Upper lobe of left lung (tissue), 6 donors: ENCODE data around the gene SNCAIP. TPM values are rescaled to one million over a fixed set of nuclear protein-coding genes. Genes with fewer than 3 reads are reported as not detected.
A peak's percentile ranks its signal among the peaks of the same experiment; 100 is the strongest.

ENCODE experiments used
- ATAC-seq, 2 donors: fragments of 200-7000 bp; cut with Tn5 transposase; one replicate each; pipeline ENCODE4 v1.9.1; 2022; ENCODE audit warnings: mild to moderate bottlenecking in 2 of 2, moderate library complexity in 2 of 2; ENCODE audit not compliant: low FRiP score in 2 of 2
- DNase-seq, 2 donors: peaks; one replicate each; pipeline ENCODE4 v3.0.0-alpha.2; 2019 to 2020
- H3K27ac ChIP-seq, 4 donors: fragments of 200-600 bp; sonication (generic); one replicate each; pipeline ENCODE4 v1.5.1; 2016 to 2019
- H3K27me3 ChIP-seq, 4 donors: fragments of 200-600 bp; sonication (generic); one replicate each; pipeline ENCODE4 v1.5.1; 2017 to 2019
- H3K36me3 ChIP-seq, 4 donors: fragments of 200-600 bp; sonication (generic); one replicate each; pipeline ENCODE4 v1.5.1; 2016 to 2019
- H3K4me1 ChIP-seq, 4 donors: fragments of 200-600 bp; sonication (generic); one replicate each; pipeline ENCODE4 v1.5.1; 2018 to 2019
- H3K4me3 ChIP-seq, 4 donors: fragments of 200-600 bp; sonication (generic); one replicate each; pipeline ENCODE4 v1.5.1; 2017 to 2019; ENCODE audit warnings: mild to moderate bottlenecking in 2 of 4, moderate library complexity in 1 of 4
- H3K9me3 ChIP-seq, 4 donors: fragments of 200-600 bp; sonication (generic); one replicate each; pipeline ENCODE4 v1.5.1; 2018 to 2019
- EP300 ChIP-seq, 4 donors: sonication (generic); formaldehyde crosslinking; IDR thresholded peaks; one replicate each; pipeline ENCODE4 v1.5.1; 2017; ENCODE audit warnings: antibody characterized with exemption in 4 of 4, control low read depth in 2 of 4
- POLR2A ChIP-seq, 4 donors: fragments of 450-650 bp; IDR thresholded peaks; one replicate each; pipeline ENCODE4 v1.5.1; 2016 to 2017; ENCODE audit warnings: antibody characterized with exemption in 4 of 4, mild to moderate bottlenecking in 2 of 4
- POLR2AphosphoS5 ChIP-seq, 2 donors: sonication (generic); formaldehyde crosslinking; IDR thresholded peaks; one replicate each; pipeline ENCODE4 v1.5.1; 2017; ENCODE audit warnings: antibody characterized with exemption in 2 of 2
- WGBS, 2 donors: methylation state at CpG; one replicate each; pipeline ENCODE4 v1.1.5; 2017 to 2018; 5-methylcytosine and 5-hydroxymethylcytosine counted together
- total RNA-seq, 6 donors: library from RNA; depleted of rRNA in 4 of 6; stranded (reverse); fragments of >200 nt in 4 of 6; gene quantifications; one replicate each; pipeline versions ENCODE4 v1.1.0 to v1.2.1, GENCODE V29; 2016 to 2021
- TF ChIP-seq, protein P1 (sequence below), 6 experiments: fragments of 450-650 bp in 4 of 6; fragments of 200-600 bp in 2 of 6; sonication (generic) in 2 of 6; IDR thresholded peaks; one replicate each; pipeline ENCODE4 v1.5.1; 2016 to 2019; ENCODE audit warnings: antibody characterized with exemption in 6 of 6
- donor health status: DM: no; HTN: no; CAD: no; lungs with moderate emphysema.
- donor health status: DM: no; HTN: yes; CAD: no; lungs with severe emphysema.

The SNCAIP gene
- total RNA-seq, 6 donors from 2014 or later = 1.2 to 6.3 (median 2.3) TPM

DNA sequence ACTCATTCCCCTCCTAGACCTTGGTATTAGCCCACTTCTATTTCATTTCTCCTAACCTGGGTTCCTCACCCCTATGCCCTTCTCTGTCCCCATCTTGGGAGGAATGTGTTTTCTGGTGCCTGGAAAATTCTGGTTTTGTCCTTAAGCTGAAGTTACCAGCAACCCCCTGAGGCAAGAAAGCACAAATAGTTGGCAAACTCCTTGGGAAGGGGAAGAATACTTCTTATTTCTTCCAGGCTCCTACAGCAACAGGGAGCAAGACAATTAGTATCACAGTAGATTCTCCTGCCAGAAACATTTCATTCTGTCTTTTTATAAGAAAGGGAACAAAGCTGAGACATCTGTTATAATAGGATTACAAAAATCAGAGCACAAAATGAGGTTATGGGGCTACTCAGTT lies 142.5 kb downstream of the SNCAIP start:
- no peak for DNase-seq

GRCh38 chr5:122455939-122456338 lies 143.9 kb downstream of the SNCAIP start:
- Histone ChIP-seq H3K4me3 (no peak overlapping the region), H3K27ac (no peak overlapping the region), H3K9me3 (no peaks in the 10 kb centered on the region), H3K27me3 (no peaks in the 10 kb centered on the region), H3K36me3 (peaks cover 0 to 2% (median 0%) of the 10 kb centered on the region in 4 donors), H3K4me1 (no peaks in the 10 kb centered on the region)
- no peak for TF ChIP-seq POLR2A (IDR thresholded peaks at IDR 0.05)
- no peak for TF ChIP-seq POLR2AphosphoS5 (IDR thresholded peaks at IDR 0.05)
- TF ChIP-seq EP300 (IDR thresholded peaks at IDR 0.05) = no peak
- TF ChIP-seq, protein P1, sequence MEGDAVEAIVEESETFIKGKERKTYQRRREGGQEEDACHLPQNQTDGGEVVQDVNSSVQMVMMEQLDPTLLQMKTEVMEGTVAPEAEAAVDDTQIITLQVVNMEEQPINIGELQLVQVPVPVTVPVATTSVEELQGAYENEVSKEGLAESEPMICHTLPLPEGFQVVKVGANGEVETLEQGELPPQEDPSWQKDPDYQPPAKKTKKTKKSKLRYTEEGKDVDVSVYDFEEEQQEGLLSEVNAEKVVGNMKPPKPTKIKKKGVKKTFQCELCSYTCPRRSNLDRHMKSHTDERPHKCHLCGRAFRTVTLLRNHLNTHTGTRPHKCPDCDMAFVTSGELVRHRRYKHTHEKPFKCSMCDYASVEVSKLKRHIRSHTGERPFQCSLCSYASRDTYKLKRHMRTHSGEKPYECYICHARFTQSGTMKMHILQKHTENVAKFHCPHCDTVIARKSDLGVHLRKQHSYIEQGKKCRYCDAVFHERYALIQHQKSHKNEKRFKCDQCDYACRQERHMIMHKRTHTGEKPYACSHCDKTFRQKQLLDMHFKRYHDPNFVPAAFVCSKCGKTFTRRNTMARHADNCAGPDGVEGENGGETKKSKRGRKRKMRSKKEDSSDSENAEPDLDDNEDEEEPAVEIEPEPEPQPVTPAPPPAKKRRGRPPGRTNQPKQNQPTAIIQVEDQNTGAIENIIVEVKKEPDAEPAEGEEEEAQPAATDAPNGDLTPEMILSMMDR (IDR thresholded peaks at IDR 0.05) = no peak
- WGBS, 2 donors = 63 to 77% methylated on average over 1 of the region's 1 CpG
- ATAC-seq (no peak), DNase-seq (no peak)

More for the DNA sequence above, 142.5 kb downstream of the SNCAIP start:
- peaks cover 0 to 8% (median 0%) of the 10 kb centered on the region in 4 donors for H3K36me3 ChIP-seq
- H3K4me3 ChIP-seq = no peak overlapping the region
- H3K4me1 ChIP-seq = no peaks in the 10 kb centered on the region
- H3K9me3 ChIP-seq = no peaks in the 10 kb centered on the region
- TF ChIP-seq POLR2A (IDR thresholded peaks at IDR 0.05) (no peak), EP300 (IDR thresholded peaks at IDR 0.05) (no peak), POLR2AphosphoS5 (IDR thresholded peaks at IDR 0.05) (no peak)
- TF ChIP-seq, protein P1 (IDR thresholded peaks at IDR 0.05) = no peak
- ATAC-seq = no peak
- H3K27me3 ChIP-seq = no peaks in the 10 kb centered on the region
- H3K27ac ChIP-seq = no peak overlapping the region

DNA sequence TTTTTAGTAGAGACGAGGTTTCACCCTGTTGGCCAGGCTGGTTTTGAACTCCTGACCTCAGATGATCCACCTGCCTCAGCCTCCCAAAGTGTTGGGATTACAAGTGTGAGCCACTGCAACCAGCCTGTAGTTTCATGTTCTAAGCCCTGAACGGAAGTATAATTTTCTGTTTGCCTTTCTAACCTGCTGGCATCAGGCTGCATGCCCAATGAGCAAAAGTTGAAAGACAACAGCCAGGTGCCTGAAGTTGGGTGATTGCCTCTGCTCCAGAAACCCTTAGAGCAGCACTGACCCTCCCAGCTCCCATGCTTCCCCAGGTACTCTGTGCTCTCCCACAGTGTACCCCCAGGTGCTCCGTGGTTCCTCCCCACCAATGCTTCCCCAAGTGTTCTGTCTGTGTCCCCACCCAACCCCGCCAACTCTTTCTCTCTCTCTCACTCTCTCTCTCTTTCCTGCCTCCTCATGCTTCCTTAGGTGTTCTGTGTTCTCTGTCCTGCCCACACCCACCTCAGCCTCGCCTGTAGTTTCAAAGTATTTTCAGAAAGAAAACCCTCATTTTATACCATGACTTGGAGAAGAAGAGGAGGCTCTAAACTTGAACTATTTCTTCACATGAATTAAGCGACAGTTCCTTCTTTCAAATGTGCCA lies 145.3 kb downstream of the SNCAIP start:
- ATAC-seq = no peak
- Histone ChIP-seq H3K36me3 (no peaks in the 10 kb centered on the region), H3K27ac (no peak overlapping the region), H3K4me3 (no peak overlapping the region), H3K4me1 (no peaks in the 10 kb centered on the region), H3K27me3 (no peaks in the 10 kb centered on the region), H3K9me3 (no peaks in the 10 kb centered on the region)
- no peak for DNase-seq
- TF ChIP-seq, protein P1 (IDR thresholded peaks at IDR 0.05) = no peak
- no peak for TF ChIP-seq POLR2A (IDR thresholded peaks at IDR 0.05)
- TF ChIP-seq EP300 (IDR thresholded peaks at IDR 0.05) = no peak
- 89 to 90% methylated on average over 6 of the region's 6 CpGs for WGBS, 2 donors

DNA sequence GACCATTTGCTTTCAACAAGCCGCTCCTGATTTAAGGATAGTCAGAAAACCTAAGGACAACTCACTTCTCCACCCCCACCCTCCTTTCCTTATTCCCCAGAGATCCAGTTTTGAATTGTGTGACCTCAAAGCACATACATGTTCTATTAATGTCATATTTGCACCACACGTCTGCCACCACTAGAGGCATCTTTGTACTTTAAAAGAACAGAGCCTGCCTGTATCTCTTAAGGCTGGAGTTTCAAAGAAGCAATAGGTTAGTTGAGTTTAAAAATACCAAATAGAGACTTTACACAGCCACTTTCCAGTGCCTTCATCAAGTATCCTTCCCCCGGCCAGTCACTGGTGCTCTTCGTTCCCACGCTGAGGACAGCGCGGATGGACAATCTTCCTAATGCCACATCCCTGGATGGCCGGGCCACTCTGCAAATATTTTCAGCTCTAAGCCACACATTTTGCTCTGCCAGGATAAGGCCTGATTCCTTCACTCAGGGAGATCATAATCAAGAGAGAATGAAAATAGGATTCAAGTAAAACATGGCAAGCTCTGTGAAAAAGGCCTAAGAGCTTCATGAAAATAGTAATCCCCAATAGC lies 146.3 kb downstream of the SNCAIP start:
- H3K36me3 ChIP-seq = no peaks in the 10 kb centered on the region
- no peak overlapping the region for H3K4me3 ChIP-seq
- no peak for TF ChIP-seq EP300 (IDR thresholded peaks at IDR 0.05)
- TF ChIP-seq, protein P1 (IDR thresholded peaks at IDR 0.05) = peak in 5 of 6 experiments; percentile 11 to 44 (median 39)
- TF ChIP-seq POLR2A (IDR thresholded peaks at IDR 0.05) = no peak
- no peak for TF ChIP-seq POLR2AphosphoS5 (IDR thresholded peaks at IDR 0.05)
- no peaks in the 10 kb centered on the region for H3K4me1 ChIP-seq
- H3K9me3 ChIP-seq = no peaks in the 10 kb centered on the region
- no peaks in the 10 kb centered on the region for H3K27me3 ChIP-seq
- ATAC-seq (no peak), DNase-seq (no peak)
- 87 to 89% methylated on average over 8 of the region's 8 CpGs for WGBS, 2 donors
- no peak overlapping the region for H3K27ac ChIP-seq

GRCh38 chr5:122462486-122462885 lies 150.4 kb downstream of the SNCAIP start:
- no peak for TF ChIP-seq POLR2A (IDR thresholded peaks at IDR 0.05)
- TF ChIP-seq POLR2AphosphoS5 (IDR thresholded peaks at IDR 0.05) = no peak
- no peak for TF ChIP-seq EP300 (IDR thresholded peaks at IDR 0.05)
- TF ChIP-seq, protein P1 (IDR thresholded peaks at IDR 0.05) = no peak
- no peak overlapping the region for H3K27ac ChIP-seq
- H3K27me3 ChIP-seq = no peaks in the 10 kb centered on the region
- no peak for ATAC-seq
- H3K36me3 ChIP-seq = no peaks in the 10 kb centered on the region
- H3K4me1 ChIP-seq = no peaks in the 10 kb centered on the region
- no peak overlapping the region for H3K4me3 ChIP-seq
- H3K9me3 ChIP-seq = no peaks in the 10 kb centered on the region
- no peak for DNase-seq
